Measurements from ENCODE around the gene KCNJ6.

DNA sequence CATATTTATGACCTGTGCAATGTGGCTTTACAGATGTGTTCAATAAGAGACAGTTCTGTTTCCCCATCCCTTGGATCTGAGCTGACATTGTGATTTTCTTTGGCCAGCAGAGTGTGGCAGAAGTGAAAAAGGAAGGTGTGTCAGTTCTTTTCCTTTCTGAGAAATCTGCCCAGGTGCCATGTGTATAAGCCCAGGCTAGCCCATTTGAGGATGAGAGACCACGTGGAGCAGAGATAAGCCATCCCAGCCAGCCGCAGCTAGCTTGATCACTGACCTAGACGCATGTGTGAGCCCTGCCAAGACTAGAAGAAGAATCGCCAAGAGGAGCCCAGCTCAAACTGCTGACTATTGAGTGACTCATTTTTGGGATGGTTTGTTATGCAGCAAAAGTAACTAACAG is 127.8 kb downstream of the KCNJ6 start:
- TF ChIP-seq POLR2A (IDR thresholded peaks at IDR 0.05) (no peak), POLR2AphosphoS5 (IDR thresholded peaks at IDR 0.05) (no peak), EP300 (IDR thresholded peaks at IDR 0.05) (no peak)
- TF ChIP-seq, protein P1, sequence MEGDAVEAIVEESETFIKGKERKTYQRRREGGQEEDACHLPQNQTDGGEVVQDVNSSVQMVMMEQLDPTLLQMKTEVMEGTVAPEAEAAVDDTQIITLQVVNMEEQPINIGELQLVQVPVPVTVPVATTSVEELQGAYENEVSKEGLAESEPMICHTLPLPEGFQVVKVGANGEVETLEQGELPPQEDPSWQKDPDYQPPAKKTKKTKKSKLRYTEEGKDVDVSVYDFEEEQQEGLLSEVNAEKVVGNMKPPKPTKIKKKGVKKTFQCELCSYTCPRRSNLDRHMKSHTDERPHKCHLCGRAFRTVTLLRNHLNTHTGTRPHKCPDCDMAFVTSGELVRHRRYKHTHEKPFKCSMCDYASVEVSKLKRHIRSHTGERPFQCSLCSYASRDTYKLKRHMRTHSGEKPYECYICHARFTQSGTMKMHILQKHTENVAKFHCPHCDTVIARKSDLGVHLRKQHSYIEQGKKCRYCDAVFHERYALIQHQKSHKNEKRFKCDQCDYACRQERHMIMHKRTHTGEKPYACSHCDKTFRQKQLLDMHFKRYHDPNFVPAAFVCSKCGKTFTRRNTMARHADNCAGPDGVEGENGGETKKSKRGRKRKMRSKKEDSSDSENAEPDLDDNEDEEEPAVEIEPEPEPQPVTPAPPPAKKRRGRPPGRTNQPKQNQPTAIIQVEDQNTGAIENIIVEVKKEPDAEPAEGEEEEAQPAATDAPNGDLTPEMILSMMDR (IDR thresholded peaks at IDR 0.05) = no peak
